OCI-LY3 (cell line): ENCODE data around the gene KCNJ12.
A peak's percentile ranks its signal among the peaks of the same experiment; 100 is the strongest.

Experiments
- H2AFZ ChIP-seq: fragments of 200-600, 300-600 bp; shearing (Covaris generic); 2 replicates; pipeline ENCODE4 v1.6.0; 2014; ENCODE audit warnings: antibody characterized with exemption, low read depth, low read length
- H3K27ac ChIP-seq: fragments of 200-600, 300-600 bp; sonication (generic); 2 replicates; pipeline ENCODE4 v1.5.1; 2014; ENCODE audit warnings: mild to moderate bottlenecking, low read length, moderate library complexity, mixed read lengths
- H3K27me3 ChIP-seq: fragments of 200-600, 300-600 bp; sonication (generic); 2 replicates; pipeline ENCODE4 v1.6.1; 2014; ENCODE audit warnings: low read depth, low read length, mixed read lengths
- H3K36me3 ChIP-seq: fragments of 200-600, 300-600 bp; sonication (generic); replicated peaks from 2 replicates; pipeline ENCODE3; 2014; ENCODE audit warnings: low read depth, low read length, mixed read lengths
- H3K4me1 ChIP-seq: fragments of 300-600, 200-600 bp; sonication (generic); 2 replicates; pipeline ENCODE4 v1.6.1; 2014; ENCODE audit warnings: low read length, mixed read lengths
- H3K4me2 ChIP-seq: fragments of 200-600, 300-600 bp; sonication (generic); 2 replicates; pipeline ENCODE4 v1.6.1; 2014; ENCODE audit warnings: low read length, mixed read lengths
- H3K4me3 ChIP-seq: fragments of 300-600, 200-600 bp; sonication (generic); 2 replicates; pipeline ENCODE4 v1.5.1; 2014; ENCODE audit warnings: antibody characterized with exemption, mild to moderate bottlenecking, low read length, moderate library complexity
- H3K79me2 ChIP-seq: fragments of 300-600, 200-600 bp; shearing (Covaris generic); 2 replicates; pipeline ENCODE4 v1.6.1; 2014; ENCODE audit warnings: mild to moderate bottlenecking, low read length, mixed read lengths
- H3K9ac ChIP-seq: fragments of 300-600, 200-600 bp; shearing (Covaris generic); 2 replicates; pipeline ENCODE4 v1.6.0; 2014; ENCODE audit warnings: mild to moderate bottlenecking, low read length, moderate library complexity
- H3K9me3 ChIP-seq: fragments of 200-600, 300-600 bp; shearing (Covaris generic); 2 replicates; pipeline ENCODE4 v1.6.1; 2014; ENCODE audit warnings: low read length, mixed read lengths; ENCODE audit not compliant: insufficient read depth
- H4K20me1 ChIP-seq: fragments of 200-600, 300-600 bp; sonication (generic); 2 replicates; pipeline ENCODE4 v1.6.1; 2016; ENCODE audit warnings: low read length, mixed read lengths; ENCODE audit not compliant: insufficient read depth
- EZH2phosphoT487 ChIP-seq: fragments of 200-600 bp; shearing (Covaris generic); IDR thresholded peaks from 2 replicates; pipeline ENCODE4 v1.6.1; 2018; ENCODE audit warnings: antibody characterized with exemption, mixed run types, low read depth
- TF ChIP-seq, protein P1 (sequence below): fragments of 200-600, 300-600 bp; sonication (generic); IDR thresholded peaks from 2 replicates; pipeline ENCODE4 v1.5.1; 2014; ENCODE audit warnings: antibody characterized with exemption, low read length, low read depth

Gene KCNJ12

DNA sequence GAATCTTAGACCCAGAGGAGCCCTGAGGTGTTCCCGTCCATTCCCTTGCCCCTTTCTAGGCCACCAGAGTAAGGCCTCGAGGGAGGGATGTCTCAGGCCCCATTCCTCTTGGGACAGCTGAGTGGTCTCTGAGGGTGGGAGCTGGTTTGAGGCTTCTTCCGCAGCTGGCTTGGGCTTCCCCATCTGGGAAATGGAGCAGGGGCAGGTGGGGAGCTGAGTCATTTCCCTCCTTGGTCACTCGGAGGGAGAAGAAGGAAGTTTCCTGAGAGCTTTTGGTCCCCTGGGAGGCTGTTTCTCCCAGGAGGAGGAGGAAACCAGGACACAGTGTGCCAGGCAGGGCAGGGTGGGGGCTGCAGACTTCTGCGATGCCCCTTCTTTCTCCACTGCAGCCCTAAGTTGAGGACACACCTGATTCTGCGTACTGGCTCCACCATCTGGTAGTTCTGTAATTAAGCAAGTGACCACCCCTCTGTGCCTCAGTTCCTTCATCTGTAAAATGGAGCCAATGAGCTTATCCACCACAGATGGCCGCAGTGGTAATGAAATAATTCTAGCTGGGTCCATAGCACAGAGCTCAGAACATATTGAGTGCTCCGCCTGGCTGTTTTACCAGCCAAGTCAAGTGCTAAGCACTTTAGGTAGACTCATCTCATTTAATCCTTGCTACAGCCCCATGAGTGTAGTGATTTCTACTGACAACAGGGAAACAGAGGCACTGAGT, 1.6 kb upstream of the KCNJ12 start:
- H3K4me2 ChIP-seq: no peak overlapping the region
- H3K9ac ChIP-seq: no peak overlapping the region
- no peak overlapping the region for H3K4me3 ChIP-seq
- no peaks in the 10 kb centered on the region for H3K36me3 ChIP-seq
- H3K79me2 ChIP-seq: no peaks in the 10 kb centered on the region
- no peaks in the 10 kb centered on the region for H3K9me3 ChIP-seq
- H4K20me1 ChIP-seq: no peaks in the 10 kb centered on the region
- H3K4me1 ChIP-seq: peaks cover 7% of the 10 kb centered on the region
- no peaks in the 10 kb centered on the region for H3K27me3 ChIP-seq
- TF ChIP-seq, protein P1, sequence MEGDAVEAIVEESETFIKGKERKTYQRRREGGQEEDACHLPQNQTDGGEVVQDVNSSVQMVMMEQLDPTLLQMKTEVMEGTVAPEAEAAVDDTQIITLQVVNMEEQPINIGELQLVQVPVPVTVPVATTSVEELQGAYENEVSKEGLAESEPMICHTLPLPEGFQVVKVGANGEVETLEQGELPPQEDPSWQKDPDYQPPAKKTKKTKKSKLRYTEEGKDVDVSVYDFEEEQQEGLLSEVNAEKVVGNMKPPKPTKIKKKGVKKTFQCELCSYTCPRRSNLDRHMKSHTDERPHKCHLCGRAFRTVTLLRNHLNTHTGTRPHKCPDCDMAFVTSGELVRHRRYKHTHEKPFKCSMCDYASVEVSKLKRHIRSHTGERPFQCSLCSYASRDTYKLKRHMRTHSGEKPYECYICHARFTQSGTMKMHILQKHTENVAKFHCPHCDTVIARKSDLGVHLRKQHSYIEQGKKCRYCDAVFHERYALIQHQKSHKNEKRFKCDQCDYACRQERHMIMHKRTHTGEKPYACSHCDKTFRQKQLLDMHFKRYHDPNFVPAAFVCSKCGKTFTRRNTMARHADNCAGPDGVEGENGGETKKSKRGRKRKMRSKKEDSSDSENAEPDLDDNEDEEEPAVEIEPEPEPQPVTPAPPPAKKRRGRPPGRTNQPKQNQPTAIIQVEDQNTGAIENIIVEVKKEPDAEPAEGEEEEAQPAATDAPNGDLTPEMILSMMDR: peak; percentile 10; the same call in 1 of the 2 replicates
- no peak for TF ChIP-seq EZH2phosphoT487
- H2AFZ ChIP-seq: no peak overlapping the region
- no peak overlapping the region for H3K27ac ChIP-seq

DNA sequence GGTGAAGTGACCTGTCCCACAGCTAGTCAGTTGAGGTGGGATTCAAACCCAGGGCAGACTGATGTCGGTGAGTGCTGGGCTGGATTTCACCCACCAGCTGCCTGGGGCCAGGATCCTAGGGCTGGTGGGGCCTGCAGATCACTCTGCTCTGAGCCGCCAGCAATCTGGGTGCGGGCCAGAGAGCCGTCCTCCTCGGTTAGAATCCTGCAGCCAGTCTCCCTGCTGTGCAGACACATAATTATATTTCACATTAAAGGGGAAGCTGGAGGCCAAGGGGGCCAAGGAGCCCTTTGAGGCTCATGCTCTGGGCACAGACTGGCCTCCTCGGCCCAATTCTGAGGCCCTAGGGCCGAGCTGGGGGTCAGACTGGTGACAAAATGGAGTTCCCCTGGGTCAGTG, 996 bp upstream of the KCNJ12 start:
- no peak overlapping the region for H3K4me3 ChIP-seq
- peaks cover 7% of the 10 kb centered on the region for H3K4me1 ChIP-seq
- H3K9ac ChIP-seq: no peak overlapping the region
- no peak overlapping the region for H3K27ac ChIP-seq
- TF ChIP-seq, protein P1: no peak
- TF ChIP-seq EZH2phosphoT487: no peak
- no peaks in the 10 kb centered on the region for H4K20me1 ChIP-seq
- H3K27me3 ChIP-seq: no peaks in the 10 kb centered on the region
- no peak overlapping the region for H3K4me2 ChIP-seq
- H3K9me3 ChIP-seq: no peaks in the 10 kb centered on the region
- no peaks in the 10 kb centered on the region for H3K79me2 ChIP-seq
- H2AFZ ChIP-seq: no peak overlapping the region
- no peaks in the 10 kb centered on the region for H3K36me3 ChIP-seq

DNA sequence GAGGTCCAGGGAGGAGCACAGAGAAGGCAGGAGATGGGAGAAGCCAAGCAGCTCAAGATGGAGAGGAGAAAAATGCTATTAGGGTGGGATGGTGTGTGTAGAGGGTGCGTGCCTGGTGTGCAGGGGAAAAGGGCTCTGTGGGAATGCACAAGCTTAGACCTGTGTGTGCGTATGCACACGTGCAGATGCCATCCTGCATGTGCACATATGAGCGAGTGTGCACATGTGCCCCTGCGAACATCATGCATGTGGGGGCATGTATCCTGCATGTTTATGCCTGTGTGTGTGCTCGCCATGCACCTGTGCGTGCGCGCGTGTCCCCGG, 438 bp upstream of the KCNJ12 start:
- no peak overlapping the region for H3K27ac ChIP-seq
- TF ChIP-seq EZH2phosphoT487: no peak
- TF ChIP-seq, protein P1: no peak

DNA sequence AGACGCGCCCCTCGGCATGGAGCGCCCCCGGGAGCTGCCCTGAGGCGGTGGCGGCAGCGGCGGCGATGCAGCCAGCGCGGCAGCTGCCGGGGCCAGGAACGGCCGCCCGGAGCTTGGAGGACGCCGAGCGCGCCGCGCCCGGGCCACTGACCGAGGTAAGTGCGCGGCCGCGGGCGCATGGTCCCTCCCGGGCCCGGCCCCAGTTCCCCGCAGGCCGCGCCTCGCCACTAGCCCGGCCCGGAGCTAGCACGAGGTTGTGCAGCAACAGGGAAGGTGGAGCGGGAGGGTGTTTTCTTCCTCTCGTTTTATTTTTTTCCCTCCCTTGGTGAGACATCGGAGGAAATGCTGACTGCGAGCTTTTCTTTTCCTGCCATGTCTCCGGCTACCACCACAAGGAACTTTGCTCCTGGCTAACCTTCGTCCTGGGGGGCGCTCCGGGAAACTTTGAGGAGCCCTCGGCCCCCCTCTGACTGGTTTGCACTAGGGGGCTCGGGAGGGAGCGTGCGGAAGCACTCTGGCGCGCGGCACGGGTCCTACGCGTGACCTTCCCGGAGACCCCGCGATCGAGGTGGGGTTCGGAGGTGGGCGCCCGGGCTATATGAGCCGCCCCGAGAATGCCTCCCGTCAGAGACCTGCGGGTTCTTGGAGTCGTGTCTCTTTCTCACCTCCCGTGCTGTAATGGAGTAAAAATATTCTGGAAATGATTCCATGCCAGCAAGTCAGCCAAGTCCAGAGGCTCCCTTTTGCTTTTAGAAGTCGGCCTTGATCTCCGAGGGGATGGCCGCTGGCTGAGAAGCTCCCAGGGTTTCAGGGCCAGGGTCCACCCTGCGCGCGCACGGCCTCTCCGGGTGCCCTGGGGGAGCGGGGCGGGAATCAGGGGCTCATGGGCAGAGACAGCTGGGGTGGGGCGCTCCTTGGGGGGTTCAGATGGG, 868 bp downstream of the KCNJ12 start:
- Histone ChIP-seq H3K27ac (no peak overlapping the region), H2AFZ (no peak overlapping the region), H3K4me3 (no peak overlapping the region), H3K4me1 (peaks cover 7% of the 10 kb centered on the region), H3K4me2 (no peak overlapping the region), H3K9me3 (no peaks in the 10 kb centered on the region), H3K79me2 (no peaks in the 10 kb centered on the region), H4K20me1 (no peaks in the 10 kb centered on the region), H3K9ac (no peak overlapping the region), H3K27me3 (no peaks in the 10 kb centered on the region), H3K36me3 (no peaks in the 10 kb centered on the region)
- TF ChIP-seq EZH2phosphoT487: no peak
- TF ChIP-seq, protein P1: no peak

More for the DNA sequence above, 438 bp upstream of the KCNJ12 start:
- Histone ChIP-seq H4K20me1 (no peaks in the 10 kb centered on the region), H3K9ac (no peak overlapping the region), H3K4me2 (no peak overlapping the region), H2AFZ (no peak overlapping the region), H3K9me3 (no peaks in the 10 kb centered on the region), H3K4me1 (peaks cover 7% of the 10 kb centered on the region), H3K27me3 (no peaks in the 10 kb centered on the region), H3K4me3 (no peak overlapping the region), H3K79me2 (no peaks in the 10 kb centered on the region), H3K36me3 (no peaks in the 10 kb centered on the region)
